Measurements from ENCODE around the gene GABARAP.

The GABARAP gene

GRCh38 chr17:7239091-7240027, 2.9 kb downstream of the GABARAP start, which contains the start of gene PHF23:
TSS of gene PHF23 (minus strand) at chr17:7239457. CDS start at chr17:7239279, 178 bp downstream.
- Histone ChIP-seq H4K91ac (ENCODE audit: low read depth, low read length) (peak within 1 kb of the TSS; percentile 99), H3K4me3 (ENCODE audit: low read depth, low read length) (peak within 1 kb of the TSS; percentile 94), H3K79me1 (ENCODE audit: low read length) (peaks cover 30% of the 10 kb centered on the region), H4K12ac (ENCODE audit: low read depth, low read length) (peak within 1 kb of the TSS; percentile 89), H3K14ac (ENCODE audit: low read length) (peak within 1 kb of the TSS; percentile 96), H3K4ac (ENCODE audit: low read depth, low read length) (peak within 1 kb of the TSS; percentile 100), H3K36me3 (ENCODE audit: control insufficient read depth in 1 of 2, insufficient read depth in 2 of 2, low read length in 2 of 2) (peaks cover 29 to 44% of the 10 kb centered on the region in 2 experiments), H3K9me3 (ENCODE audit: insufficient read depth, low read depth, low read length) (peaks cover 4% of the 10 kb centered on the region), H3K9ac (ENCODE audit: low read length) (peak within 1 kb of the TSS; percentile 99), H3K4me2 (ENCODE audit: low read length) (peak within 1 kb of the TSS; percentile 61), H4K8ac (ENCODE audit: low read depth, low read length) (peak within 1 kb of the TSS; percentile 85), H2BK120ac (ENCODE audit: insufficient read depth, low read length, poor library complexity) (peak within 1 kb of the TSS; percentile 95), H2BK5ac (ENCODE audit: low read depth, low read length, poor library complexity) (peak within 1 kb of the TSS; percentile 95), H3K27me3 (ENCODE audit: insufficient read depth, low read length) (no peaks in the 10 kb centered on the region), H2BK12ac (ENCODE audit: low read length) (peak within 1 kb of the TSS; percentile 29), H2AK5ac (ENCODE audit: low read length) (peak within 1 kb of the TSS; percentile 96), H3K27ac (ENCODE audit: low read depth, low read length) (peak within 1 kb of the TSS; percentile 89), H2AFZ (ENCODE audit: insufficient read depth, low read length, poor library complexity) (peak within 1 kb of the TSS; percentile 53), H3K79me2 (ENCODE audit: control insufficient read depth, insufficient read depth, low read length, poor library complexity) (peaks cover 29% of the 10 kb centered on the region), H3K18ac (ENCODE audit: low read length) (peak within 1 kb of the TSS; percentile 94), H3K23ac (ENCODE audit: low read length) (no peak within 1 kb of the TSS), H3K4me1 (ENCODE audit: control insufficient read depth in 1 of 2, insufficient read depth in 2 of 2, low read length in 2 of 2) (peaks cover 18 to 29% of the 10 kb centered on the region in 2 experiments)
- peak; percentile 99 to 100 for DNase-seq
- WGBS (ENCODE audit: extremely low coverage, insufficient coverage, insufficient read length), result no CpG with 5 or more reads among the region's 72 CpGs

DNA sequence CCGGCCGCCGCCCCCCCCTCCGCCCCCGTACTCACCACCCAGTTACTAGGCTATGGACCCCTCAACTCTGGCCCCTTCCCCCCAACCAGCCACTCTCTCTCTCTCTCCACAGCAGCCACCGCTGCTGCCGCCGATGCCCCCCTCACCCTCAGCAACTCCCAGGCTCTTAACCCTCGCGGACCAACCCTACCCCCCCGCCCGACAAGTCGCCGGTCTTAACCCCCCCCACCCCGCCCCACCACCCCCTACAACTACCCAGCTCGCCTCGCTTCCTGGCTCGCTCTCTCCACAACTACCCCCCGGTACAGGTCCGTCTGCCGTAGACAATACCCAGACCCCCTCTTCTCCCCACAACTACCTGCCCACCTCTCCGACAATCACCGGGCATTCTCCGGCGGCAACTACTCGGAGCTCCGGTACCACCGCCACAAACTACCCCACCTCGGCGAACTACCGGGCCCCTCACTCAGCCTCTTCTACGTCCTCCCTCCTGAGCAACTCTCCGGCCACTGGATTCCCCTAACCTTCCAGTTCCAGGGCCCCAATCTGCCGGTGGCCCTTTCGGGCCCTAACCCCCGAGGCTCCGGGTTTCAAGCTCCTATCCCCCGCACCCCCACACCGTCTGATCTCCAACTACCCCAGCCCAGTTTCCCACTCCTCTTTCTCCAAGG, 3.7 kb downstream of the GABARAP start:
- H3K23ac ChIP-seq (ENCODE audit: low read length), result no peak overlapping the region
- peak overlapping the region; percentile 99 for H4K91ac ChIP-seq (ENCODE audit: low read depth, low read length)
- H2AK5ac ChIP-seq (ENCODE audit: low read length), result peak overlapping the region; percentile 96
- H3K18ac ChIP-seq (ENCODE audit: low read length), result peak overlapping the region; percentile 94
- H2BK120ac ChIP-seq (ENCODE audit: insufficient read depth, low read length, poor library complexity), result peak overlapping the region; percentile 95
- no peaks in the 10 kb centered on the region for H3K27me3 ChIP-seq (ENCODE audit: insufficient read depth, low read length)
- peak overlapping the region; percentile 96 for H3K14ac ChIP-seq (ENCODE audit: low read length)
- H2AFZ ChIP-seq (ENCODE audit: insufficient read depth, low read length, poor library complexity), result peak overlapping the region; percentile 37
- peak overlapping the region; percentile 85 for H4K8ac ChIP-seq (ENCODE audit: low read depth, low read length)
- peaks cover 35% of the 10 kb centered on the region for H3K79me2 ChIP-seq (ENCODE audit: control insufficient read depth, insufficient read depth, low read length, poor library complexity)
- peaks cover 18 to 29% of the 10 kb centered on the region in 2 experiments for H3K4me1 ChIP-seq (ENCODE audit: control insufficient read depth in 1 of 2, insufficient read depth in 2 of 2, low read length in 2 of 2)
- H2BK12ac ChIP-seq (ENCODE audit: low read length), result peak overlapping the region; percentile 29
- peak overlapping the region; percentile 94 for H3K4me3 ChIP-seq (ENCODE audit: low read depth, low read length)
- peak overlapping the region; percentile 89 for H3K27ac ChIP-seq (ENCODE audit: low read depth, low read length)
- peaks cover 38% of the 10 kb centered on the region for H3K79me1 ChIP-seq (ENCODE audit: low read length)
- H3K9me3 ChIP-seq (ENCODE audit: insufficient read depth, low read depth, low read length), result peaks cover 4% of the 10 kb centered on the region
- H3K4me2 ChIP-seq (ENCODE audit: low read length), result peak overlapping the region; percentile 52
- H3K36me3 ChIP-seq (ENCODE audit: control insufficient read depth in 1 of 2, insufficient read depth in 2 of 2, low read length in 2 of 2), result peaks cover 25 to 38% of the 10 kb centered on the region in 2 experiments
- WGBS (ENCODE audit: extremely low coverage, insufficient coverage, insufficient read length), result no CpG with 5 or more reads among the region's 39 CpGs
- H3K9ac ChIP-seq (ENCODE audit: low read length), result peak overlapping the region; percentile 99
- DNase-seq, result no peak
- H4K12ac ChIP-seq (ENCODE audit: low read depth, low read length), result peak overlapping the region; percentile 89
- peak overlapping the region; percentile 100 for H3K4ac ChIP-seq (ENCODE audit: low read depth, low read length)
- peak overlapping the region; percentile 95 for H2BK5ac ChIP-seq (ENCODE audit: low read depth, low read length, poor library complexity)

DNA sequence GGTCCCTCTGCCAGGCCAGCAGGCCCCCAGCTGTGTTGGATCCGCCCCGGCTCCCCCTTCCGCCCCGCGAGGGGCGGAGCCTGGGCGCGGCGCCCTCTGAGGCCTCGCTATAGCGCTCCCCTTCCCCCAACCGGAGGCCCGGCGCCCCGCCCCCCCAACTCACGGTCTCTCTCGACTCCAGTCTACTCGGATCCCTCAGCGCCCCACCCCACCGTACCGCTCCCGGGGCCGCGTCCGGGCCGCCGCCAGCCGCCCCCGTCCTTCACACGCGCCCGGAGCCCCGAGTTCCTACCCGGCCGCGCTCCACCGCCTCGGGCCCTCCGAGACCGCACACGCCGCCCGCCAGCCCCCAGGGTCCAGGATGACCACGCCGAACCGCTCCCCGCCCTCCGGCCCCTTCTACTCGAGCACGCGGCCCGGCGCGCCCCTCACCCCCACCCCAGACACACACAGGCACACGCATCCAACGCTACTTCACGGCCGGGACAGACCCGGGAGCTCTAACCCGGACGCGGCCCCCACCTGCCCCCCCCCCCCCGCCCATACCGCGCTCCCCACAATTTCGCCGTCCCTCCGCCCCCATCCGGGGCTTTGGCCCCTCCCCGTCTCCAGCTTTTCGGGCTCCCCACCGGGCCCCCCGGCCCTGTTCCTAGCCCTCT, 4.4 kb downstream of the GABARAP start:
- H3K4me1 ChIP-seq (ENCODE audit: control insufficient read depth in 1 of 2, insufficient read depth in 2 of 2, low read length in 2 of 2), result peaks cover 18 to 31% of the 10 kb centered on the region in 2 experiments
- peak overlapping the region; percentile 86 for H3K4ac ChIP-seq (ENCODE audit: low read depth, low read length)
- no peak overlapping the region for H2BK12ac ChIP-seq (ENCODE audit: low read length)
- peak overlapping the region; percentile 94 for H2AK5ac ChIP-seq (ENCODE audit: low read length)
- peak overlapping the region; percentile 93 for H2BK120ac ChIP-seq (ENCODE audit: insufficient read depth, low read length, poor library complexity)
- H3K18ac ChIP-seq (ENCODE audit: low read length), result peak overlapping the region; percentile 94
- peak overlapping the region; percentile 94 for H4K8ac ChIP-seq (ENCODE audit: low read depth, low read length)
- peak in 1 of 2 donors; percentile 54 for DNase-seq
- peak overlapping the region; percentile 71 for H3K4me2 ChIP-seq (ENCODE audit: low read length)
- peak overlapping the region; percentile 89 for H4K12ac ChIP-seq (ENCODE audit: low read depth, low read length)
- H3K36me3 ChIP-seq (ENCODE audit: control insufficient read depth in 1 of 2, insufficient read depth in 2 of 2, low read length in 2 of 2), result peaks cover 25 to 38% of the 10 kb centered on the region in 2 experiments
- no peak overlapping the region for H3K23ac ChIP-seq (ENCODE audit: low read length)
- H4K91ac ChIP-seq (ENCODE audit: low read depth, low read length), result peak overlapping the region; percentile 95
- H3K27ac ChIP-seq (ENCODE audit: low read depth, low read length), result peak overlapping the region; percentile 89
- H3K79me1 ChIP-seq (ENCODE audit: low read length), result peaks cover 34% of the 10 kb centered on the region
- peak overlapping the region; percentile 36 for H3K9ac ChIP-seq (ENCODE audit: low read length)
- WGBS (ENCODE audit: extremely low coverage, insufficient coverage, insufficient read length), result no CpG with 5 or more reads among the region's 73 CpGs
- H3K4me3 ChIP-seq (ENCODE audit: low read depth, low read length), result peak overlapping the region; percentile 94
- H3K14ac ChIP-seq (ENCODE audit: low read length), result peak overlapping the region; percentile 95
- no peaks in the 10 kb centered on the region for H3K27me3 ChIP-seq (ENCODE audit: insufficient read depth, low read length)
- peaks cover 4% of the 10 kb centered on the region for H3K9me3 ChIP-seq (ENCODE audit: insufficient read depth, low read depth, low read length)
- H2AFZ ChIP-seq (ENCODE audit: insufficient read depth, low read length, poor library complexity), result peak overlapping the region; percentile 68
- peak overlapping the region; percentile 93 for H2BK5ac ChIP-seq (ENCODE audit: low read depth, low read length, poor library complexity)
- peaks cover 36% of the 10 kb centered on the region for H3K79me2 ChIP-seq (ENCODE audit: control insufficient read depth, insufficient read depth, low read length, poor library complexity)
